Measurements from ENCODE around the gene PAX2.
A peak's percentile ranks its signal among the peaks of the same experiment; 100 is the strongest.

Gene PAX2

DNA sequence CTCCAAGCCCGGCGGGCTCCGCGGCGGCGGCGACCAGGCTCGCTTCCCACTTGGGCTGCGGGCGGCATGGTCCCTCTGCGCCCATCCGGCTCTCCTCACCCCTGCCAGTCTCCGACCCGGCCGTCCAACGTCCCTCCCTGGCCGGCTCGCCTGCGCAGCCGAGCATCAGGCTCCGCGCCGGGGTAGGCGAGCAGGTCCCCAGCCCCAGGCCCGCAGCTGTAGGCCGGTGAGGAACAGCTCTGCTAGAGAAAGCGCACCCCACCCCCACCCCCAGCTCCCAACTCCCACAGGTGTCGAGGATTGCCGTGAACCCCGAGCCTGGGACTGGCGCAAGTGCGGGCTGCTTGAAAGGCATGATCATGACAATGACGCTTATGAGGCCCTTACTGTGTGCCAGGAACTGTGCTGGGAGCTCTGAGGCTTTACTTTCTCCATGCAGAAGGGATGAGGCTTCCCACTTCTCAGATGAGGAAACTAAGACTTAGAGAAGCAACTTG lies 20.8 kb upstream of the PAX2 start:
- DNase-seq (ENCODE audit: low spot score), result no peak

DNA sequence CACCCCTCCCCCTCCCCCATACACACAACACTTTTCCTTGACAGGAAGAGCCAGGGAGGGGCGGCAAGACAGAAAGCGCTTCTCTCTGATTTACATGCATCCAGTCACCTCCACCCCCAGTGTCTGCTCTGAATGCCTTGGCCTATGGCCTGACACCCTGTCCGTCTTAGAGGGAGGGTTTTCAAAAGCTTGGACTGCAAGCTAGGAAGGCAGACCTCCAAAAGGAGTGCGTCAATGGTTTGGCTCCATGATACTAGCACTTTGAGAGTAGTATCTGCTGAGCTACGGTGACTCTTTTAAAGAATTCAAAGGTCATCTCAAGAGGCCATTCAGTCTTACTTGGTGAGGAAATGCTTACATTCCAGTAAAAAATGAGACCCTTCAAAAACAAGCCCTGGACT lies 20.3 kb upstream of the PAX2 start:
- DNase-seq (ENCODE audit: low spot score), result no peak

DNA sequence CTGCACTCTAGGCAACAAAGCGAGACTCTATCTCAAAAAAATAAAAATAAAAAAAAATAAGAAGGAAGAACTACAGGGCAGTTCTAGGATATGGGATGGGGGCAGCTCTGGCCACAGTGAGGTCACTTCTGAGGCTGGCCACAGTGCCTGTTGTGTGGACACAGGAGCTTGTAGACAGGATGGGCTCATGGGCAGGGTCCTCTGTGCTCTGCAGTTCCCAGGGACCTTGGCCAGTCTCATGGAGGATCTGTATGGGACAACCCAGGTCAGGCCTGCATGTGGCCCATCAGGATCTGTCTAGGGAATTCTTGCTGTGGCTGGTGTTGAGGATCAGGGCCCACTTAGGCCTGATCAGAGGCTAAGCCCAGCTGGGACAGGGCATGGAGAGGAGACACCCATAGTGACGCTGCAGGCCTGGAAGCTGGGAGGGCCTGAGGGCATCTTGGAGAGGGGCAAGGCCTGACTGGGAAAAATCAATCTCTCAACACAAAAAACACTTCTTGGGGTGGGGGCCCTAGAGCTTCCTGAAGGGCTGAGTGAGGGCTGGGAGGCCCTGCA lies 19.4 kb upstream of the PAX2 start:
- DNase-seq (ENCODE audit: low spot score), result no peak

DNA sequence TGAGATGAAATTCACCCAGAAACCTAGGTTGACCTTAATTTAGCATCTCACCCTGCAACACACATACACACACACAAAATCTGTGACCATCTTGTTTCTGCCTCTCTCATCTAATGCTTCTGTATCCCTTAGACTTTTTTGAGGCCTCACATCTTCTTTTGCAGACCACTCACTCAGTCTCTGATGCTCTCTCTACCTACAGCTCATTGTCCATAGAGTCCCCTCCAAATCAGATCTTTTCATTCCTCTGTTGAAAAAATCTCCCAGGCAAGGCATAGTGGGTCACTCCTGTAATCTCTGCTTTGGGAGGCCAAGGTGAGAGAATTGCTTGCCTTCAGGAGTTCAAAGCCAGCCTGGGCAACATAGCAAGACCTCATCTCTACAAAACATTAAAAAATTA lies 17.6 kb upstream of the PAX2 start:
- no peak for DNase-seq (ENCODE audit: low spot score)

DNA sequence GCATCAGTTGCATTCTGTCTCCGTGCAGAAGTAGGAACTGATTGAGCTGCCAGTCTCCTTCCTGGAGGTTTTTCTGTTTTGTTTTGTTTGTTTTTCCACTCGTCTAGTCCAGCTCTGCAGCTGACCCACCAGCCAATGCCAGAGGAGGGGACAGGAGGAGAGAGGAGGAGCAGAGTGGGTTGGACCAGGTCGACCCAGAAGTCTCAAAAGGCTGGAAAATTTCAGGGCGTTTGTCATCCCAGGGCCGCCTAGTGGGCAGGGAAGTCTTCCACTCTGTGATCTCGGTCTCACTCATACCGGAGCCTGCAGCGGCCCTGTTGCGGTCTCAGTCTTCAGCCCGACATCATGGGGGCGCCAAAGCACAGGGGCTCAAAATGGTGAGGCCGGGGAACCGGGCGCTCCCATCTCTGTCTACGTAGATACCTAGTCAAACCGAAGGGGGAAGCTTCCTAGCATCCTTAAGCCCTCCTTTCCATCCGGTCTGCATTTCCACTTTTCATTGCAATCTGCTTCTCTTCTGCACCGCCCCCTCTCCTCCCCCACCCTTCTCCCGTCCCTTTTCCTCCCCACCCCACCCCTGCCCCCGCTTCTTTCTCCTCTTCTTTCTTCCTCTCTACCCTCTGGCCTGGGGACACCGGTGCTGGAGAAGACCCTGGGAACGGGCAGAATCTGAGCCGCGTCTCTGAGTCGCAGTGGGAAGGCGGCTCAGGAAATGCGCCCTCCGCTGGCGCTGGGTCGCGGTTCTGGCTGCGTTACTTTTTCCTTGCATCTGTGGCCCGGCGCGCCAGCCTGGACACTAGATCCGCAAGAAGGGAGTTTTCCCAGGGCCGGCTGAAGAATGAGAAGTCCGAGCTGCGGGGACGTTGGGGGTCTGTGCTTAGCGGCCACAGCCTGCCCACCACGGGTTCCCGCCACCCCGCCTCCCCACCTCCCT lies 16.2 kb upstream of the PAX2 start:
- no peak for DNase-seq (ENCODE audit: low spot score)

DNA sequence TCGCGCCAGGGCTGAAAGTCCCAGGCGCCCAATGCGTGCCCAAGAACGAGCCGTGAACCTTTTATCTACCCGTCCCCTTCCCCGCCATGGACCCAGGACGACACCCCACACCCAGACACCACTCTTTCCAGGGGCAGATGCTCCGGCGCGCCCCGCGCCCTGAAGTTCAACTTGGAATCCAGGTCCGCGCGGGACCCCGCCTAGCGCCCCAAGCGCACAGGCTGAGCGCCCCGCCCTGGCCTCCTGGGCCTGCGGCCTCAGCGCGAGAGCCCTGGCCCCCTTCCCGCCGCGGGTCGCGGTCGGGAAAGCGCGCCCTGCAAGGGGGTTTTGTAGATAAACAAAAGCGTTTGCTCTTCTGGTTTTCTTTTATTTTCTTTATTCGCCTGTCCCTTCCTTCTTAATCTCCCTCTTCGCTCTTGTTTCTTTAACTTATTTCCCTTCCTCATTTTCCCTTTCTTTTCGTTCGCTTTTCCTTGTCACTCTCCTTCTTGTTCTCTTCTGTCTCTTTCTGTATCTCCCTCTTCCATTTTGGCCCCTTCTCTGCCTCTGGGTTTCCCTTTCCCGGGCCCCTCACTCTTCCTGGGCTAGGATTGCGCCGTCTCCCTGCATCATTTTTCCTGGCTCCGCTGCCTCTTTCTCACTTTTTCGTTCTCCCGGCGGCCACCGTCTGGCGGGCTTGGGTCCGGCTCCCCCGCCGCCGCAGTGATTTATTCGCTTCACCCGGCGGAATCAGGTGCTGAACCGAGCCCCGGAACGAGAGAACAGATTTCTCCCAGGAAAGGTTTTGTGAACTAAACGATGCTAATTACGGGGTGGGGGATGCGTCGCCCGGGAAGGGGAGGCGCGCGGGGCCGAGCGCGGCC lies 15.3 kb upstream of the PAX2 start:
- no peak for DNase-seq (ENCODE audit: low spot score)

DNA sequence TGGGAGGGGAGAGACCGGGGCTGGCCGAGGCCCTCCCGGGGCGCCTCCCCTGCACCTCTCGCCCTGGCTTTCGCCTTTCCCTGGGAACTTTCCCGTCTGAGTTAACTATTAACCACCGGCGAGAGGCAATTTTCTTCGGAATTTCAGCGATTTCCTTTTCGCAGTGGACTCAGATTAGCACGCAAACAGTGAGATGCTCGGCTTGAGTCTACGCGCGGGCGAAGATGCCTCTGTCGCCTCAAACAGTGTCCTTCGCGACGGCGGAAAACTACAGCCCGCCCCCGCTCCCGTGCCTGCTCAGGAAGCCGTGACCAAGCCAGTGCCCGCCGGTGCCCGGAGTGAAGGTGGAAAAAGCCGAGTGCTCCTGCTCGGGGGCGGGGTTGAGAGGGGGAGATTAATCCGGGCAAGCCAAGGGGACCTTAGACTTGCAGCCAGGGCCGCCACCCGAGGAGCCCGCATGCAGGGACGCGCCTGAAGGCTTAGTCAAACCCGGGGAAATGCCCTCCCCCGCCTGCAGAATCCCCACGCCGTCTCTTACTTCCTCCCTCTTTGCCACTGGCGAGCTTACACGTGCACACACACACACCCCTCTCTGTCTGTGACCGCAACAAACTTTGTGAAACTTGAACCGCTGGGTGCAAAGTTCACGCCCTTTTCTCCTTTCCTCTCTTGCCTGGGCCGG lies 14.5 kb upstream of the PAX2 start:
- peak; percentile 7 for DNase-seq (ENCODE audit: low spot score)

DNA sequence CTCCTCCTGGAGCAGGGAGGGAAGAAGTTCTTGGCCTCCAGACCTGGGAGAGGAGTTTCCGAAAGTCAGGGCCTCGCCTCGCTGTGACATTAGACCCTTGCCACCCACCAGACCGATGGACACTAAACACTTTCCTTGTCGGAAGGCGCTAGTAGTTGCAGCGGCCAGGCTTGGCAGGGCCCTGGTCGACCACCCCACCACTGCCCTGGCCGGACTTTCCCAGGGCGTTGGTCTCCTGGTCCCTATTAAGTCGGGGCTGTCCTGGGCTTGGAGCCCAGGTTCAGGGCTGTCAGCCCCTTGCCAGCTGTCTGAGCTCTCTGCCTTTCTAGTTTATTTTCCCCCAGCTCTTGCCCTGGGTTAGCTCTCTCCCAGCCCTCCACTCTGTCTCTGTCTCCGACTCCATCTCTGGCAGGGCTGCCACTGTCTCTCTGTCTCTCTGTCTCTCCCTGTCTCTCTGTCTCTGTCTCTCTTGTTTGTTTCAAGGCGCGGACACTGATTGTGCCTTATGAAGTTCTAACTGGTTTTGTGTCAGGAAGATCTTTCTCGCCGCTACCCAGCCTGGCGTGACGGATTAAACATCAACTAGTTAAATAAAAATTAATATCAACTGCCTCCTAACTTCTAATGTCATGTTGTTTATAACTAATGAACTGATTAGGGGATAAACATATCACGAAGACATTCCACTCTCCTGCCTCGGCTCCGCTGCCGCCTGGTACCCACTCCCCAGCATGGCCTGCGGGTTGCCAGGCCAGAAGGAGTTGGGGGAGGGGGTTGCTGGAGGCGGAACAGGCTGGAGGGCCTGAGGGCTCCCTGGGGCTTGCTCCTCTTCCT lies 13.8 kb upstream of the PAX2 start:
- no peak for DNase-seq (ENCODE audit: low spot score)

DNA sequence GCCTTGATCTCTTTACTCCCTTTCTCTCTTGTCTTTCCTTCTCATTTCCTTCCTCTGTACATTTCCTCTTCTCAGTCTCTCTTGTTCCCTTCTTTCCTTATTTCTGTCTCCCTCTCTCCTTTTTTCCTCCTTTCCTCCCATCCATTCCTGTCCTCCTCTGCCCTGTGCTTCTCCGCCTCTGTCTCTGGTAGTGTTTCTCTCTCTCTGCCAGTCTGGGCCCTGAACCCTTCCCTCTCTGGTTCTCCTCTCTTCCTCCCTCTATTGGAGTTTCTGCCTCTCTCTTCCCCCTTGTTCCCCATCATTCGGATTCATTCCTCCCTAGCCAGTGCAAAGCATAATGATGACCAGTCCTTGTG lies 13.2 kb upstream of the PAX2 start:
- no peak for DNase-seq (ENCODE audit: low spot score)

DNA sequence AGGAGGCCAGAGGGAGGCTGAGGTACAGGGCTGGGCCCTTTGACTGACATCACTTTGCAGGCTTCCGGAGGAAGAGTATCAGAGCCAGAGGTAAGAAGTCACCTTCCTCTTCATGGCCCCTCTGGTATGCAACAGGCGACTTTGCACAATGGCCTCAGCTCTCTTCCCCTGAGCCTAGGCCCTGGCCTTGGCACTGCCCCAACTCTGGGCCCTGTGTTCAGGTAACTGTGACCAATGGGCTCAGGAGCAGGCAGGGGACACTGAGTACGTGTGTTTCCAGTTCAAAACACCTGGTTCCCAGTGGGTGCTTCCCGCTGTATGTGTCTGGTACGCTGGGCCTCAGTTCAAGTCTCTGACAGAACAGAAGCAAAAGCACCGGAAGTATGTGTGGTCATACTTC lies 12.1 kb upstream of the PAX2 start:
- DNase-seq (ENCODE audit: low spot score), result no peak

DNA sequence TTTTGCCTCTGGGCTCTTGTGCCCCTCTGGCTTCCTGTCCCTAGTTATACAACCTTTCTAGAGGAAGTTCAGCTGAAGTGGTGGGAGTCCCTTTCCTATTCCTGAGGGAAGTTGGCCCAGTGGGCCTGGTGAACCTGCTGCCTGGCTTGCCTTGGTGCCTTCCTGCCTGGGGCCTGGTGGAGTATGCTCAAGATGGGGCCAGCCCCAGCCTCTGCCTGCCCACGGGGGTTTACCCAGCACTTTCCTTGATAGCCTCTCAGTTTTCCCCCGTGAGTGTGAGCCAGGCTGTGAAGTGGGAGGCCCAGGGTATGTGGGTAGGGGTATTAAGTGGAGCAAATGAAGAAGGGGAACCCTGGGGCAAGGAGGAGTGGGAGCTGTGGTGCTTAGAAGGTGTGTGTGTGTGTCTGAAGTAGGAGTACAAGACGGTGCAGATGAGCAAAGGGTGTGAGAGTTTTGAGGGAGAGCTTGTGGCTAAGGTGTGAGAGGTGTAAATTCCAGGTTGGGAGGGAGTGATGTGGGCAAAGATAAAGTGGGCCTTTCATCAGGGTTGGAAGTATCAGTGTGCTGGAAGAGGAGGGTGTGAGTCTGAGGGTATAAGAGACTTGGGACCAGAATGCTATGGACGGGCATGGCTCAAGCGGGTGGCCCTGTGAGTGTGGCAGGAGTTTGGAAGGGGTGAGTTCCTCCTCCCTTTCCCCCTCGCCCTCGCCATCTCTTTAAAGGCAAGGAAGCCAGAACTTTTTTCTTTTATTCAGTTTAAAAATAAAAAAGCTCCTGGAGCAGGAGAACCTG lies 10.9 kb upstream of the PAX2 start:
- no peak for DNase-seq (ENCODE audit: low spot score)

DNA sequence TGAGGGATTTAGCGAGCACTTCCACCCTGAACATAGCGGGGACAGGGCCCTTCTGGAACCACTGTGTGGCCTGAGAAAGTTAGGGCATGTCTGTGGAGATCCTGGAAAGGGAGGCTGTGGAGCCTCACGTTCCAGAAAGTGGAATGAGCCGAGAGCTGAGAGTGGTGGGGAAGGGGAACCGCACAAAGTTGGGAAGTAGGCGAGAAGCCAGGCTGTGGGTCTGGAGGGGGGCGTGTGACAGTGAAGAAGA lies 10.4 kb upstream of the PAX2 start:
- no peak for DNase-seq (ENCODE audit: low spot score)

DNA sequence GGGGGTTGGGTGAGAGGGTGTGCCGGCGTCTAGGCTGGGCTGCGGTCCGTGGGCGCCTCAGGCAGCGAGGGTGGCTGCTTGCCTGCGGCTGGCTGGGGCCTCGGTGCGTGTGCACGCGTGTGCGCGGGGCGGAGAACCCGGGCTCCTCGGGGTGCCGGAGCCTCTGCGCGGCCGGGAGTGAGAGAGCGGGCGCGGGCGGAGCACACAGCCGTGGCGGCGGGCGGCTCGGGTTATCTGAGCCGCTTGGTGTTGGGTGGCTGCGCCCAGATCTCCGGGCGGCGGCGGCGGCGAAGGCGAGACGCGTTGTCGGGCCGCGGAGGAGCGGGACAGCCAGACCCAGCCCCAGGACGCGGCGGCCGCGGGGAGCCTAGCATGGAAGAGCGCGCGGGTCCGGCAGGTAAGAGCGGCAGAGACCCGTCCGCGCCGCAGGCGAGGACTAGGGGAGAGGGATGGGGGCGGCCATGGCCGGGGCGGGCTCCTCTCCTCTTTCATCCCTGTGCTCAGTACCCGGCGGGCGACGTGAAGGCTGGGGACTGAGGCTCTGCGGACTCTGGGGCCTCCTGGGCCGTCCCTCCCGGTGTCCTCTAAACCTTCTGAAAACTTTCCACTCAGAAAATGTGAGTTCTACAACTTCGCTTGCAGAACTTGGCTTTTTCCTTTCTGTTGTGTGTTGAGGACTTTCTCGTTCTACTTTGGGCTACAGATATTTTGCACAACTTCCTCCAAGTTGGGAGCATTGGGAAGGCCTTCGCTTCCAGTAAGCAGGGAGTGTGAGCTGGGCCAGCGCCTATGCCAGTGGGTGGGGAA lies 9.8 kb upstream of the PAX2 start:
- no peak for DNase-seq (ENCODE audit: low spot score)

DNA sequence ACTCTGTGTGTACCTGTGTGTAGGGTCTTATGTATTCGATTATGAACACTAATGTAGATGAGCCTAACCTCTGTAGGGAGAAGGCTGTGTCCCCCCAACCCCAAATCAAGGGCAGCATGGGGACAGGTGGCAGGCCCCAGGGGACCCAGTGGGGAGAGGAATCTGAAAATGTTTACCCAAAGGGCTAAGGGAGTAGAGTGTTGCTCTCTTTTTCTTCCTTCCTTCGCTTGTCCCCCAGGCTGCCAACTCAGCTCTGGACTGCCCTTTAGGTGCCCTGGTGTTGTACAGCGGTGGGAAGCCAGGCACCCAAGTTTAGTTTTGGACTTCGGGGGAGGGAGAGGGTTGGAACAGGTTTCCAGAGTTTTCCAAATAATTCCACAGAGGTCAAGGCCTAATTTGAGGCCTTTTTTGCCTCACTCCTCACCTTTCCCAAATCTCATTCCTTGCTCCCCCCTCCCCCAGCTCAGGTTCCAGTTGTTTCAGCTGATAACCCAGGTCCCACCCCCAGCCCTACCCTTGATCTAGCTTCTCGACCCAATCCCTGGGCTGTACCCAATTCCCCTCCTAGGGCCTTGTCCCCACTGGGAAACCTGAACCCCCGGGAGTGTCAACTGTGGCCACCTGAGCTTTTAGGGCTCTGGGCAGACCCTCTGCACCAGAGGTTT lies 9.1 kb upstream of the PAX2 start:
- DNase-seq (ENCODE audit: low spot score), result no peak

DNA sequence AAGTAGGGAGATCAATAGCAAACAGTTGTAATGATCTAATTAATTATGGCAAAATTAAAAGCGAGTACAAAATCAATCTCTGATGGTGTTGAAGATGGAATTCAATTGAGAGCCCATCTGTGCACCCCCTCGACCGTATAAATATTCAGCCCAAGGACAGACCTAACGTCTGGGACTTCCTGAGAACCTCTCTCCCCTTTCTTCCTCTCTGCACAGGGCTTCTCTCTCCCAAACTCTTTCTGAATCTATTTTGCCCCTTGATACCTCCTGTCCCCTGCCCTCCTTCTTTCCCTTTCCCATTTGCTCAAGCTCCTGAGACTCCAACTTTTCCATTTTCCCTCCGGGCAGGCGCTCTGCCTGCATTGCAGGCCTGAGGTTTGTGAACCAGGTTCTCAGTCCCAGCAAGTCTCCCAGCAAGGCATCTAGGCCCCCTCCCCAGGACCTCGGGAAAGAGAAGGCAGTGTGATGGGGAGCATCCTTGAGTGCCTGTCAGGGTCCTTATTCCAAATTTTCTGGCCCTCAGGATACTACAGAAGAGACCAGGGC lies 8.5 kb upstream of the PAX2 start:
- DNase-seq (ENCODE audit: low spot score), result no peak

DNA sequence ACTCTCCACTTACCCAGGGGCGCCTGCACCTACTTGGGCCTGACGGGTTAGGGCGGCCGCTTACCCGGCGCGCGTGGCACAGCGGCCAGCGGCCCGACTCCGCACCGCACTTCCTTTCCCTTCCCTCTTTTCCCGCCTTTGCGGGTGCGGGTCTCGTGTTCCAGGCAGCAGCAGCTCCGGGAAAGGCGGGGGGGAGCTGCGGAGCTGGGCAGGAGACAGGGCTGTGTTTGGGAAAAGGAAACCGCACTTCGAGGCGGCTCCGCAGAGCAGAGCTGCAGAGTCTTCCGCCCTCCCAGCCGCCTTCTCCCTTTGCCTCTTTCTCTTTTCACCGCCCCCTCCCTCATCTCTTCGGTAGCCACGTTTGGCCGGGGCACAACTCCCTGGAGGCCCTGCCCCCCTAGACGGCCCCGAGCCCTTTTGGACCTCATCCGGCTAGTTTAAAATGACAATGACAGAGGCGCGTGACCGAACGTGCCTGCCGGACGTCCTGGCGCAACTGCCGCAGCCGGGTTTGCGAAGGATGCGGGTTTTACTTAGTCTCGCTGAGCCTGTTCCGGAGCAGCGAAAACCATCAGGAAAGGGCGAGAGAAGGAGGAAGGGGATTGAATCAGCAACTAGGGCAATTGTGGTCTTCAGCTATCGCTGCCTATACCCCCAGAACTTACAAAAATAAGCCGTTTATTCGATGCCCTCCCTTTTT lies 7.9 kb upstream of the PAX2 start:
- no peak for DNase-seq (ENCODE audit: low spot score)

DNA sequence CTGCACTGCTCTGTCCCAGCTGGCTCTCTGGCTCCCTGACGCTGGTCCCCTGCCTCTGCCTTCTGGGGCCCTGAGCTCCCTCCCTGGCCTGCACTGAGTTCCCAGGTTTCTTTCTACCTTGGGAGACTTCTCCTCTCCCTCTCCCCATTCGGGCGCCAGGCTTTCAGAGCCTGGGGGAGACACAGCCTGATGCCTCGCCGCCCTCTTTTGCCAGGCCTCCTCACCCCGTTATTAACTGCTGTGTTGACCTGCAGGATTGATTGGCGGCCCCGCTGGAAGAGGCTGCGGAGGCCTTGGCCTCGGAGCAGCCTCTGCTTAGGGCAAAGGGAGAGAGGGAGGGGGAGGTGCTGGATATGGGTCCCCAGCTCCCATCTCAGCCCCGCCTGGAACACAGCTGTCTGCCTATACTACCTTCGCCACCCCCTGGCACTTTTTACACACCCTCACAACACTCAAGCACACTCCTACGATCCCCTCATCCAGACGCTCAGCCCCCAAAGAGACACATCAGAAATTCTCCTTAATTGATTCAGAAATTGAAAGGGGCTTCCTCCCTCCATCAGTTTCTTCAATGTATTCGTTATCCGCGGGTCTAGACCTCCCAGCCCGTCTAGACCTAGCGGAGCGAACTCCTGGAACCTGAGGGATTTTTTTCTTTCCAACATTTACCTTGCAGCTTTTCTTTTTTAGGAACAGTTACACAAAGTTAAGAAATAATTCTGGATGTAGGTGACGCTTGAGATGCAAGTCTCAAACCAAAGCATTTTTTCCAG lies 7.1 kb upstream of the PAX2 start:
- no peak for DNase-seq (ENCODE audit: low spot score)

Data from CD4-positive, alpha-beta T cell treated with Interleukin-15 for 4 hours (primary cell).